Measurements from ENCODE around the gene ARMC5.

- TF ChIP-seq CHD2 (IDR thresholded peaks at IDR 0.05; ENCODE audit: low read length, partially characterized antibody): no peak
- TF ChIP-seq CTCF (IDR thresholded peaks at IDR 0.05): no peak
- TF ChIP-seq POLR2A (IDR thresholded peaks at IDR 0.05; ENCODE audit: low read length): no peak
- TF ChIP-seq, protein P1, sequence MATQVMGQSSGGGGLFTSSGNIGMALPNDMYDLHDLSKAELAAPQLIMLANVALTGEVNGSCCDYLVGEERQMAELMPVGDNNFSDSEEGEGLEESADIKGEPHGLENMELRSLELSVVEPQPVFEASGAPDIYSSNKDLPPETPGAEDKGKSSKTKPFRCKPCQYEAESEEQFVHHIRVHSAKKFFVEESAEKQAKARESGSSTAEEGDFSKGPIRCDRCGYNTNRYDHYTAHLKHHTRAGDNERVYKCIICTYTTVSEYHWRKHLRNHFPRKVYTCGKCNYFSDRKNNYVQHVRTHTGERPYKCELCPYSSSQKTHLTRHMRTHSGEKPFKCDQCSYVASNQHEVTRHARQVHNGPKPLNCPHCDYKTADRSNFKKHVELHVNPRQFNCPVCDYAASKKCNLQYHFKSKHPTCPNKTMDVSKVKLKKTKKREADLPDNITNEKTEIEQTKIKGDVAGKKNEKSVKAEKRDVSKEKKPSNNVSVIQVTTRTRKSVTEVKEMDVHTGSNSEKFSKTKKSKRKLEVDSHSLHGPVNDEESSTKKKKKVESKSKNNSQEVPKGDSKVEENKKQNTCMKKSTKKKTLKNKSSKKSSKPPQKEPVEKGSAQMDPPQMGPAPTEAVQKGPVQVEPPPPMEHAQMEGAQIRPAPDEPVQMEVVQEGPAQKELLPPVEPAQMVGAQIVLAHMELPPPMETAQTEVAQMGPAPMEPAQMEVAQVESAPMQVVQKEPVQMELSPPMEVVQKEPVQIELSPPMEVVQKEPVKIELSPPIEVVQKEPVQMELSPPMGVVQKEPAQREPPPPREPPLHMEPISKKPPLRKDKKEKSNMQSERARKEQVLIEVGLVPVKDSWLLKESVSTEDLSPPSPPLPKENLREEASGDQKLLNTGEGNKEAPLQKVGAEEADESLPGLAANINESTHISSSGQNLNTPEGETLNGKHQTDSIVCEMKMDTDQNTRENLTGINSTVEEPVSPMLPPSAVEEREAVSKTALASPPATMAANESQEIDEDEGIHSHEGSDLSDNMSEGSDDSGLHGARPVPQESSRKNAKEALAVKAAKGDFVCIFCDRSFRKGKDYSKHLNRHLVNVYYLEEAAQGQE (IDR thresholded peaks at IDR 0.05): no peak
- TF ChIP-seq JUN (IDR thresholded peaks at IDR 0.05): no peak
- no peak for TF ChIP-seq MYC (IDR thresholded peaks at IDR 0.05; ENCODE audit: borderline replicate concordance, low read length)
- TF ChIP-seq EP300 (IDR thresholded peaks at IDR 0.05): no peak
- TF ChIP-seq HOXB13 (CRISPR knock-in tag; IDR thresholded peaks at IDR 0.05; ENCODE audit: low read depth): no peak
- no peak for TF ChIP-seq CBX8 (IDR thresholded peaks at IDR 0.05)
- TF ChIP-seq GATA3 (IDR thresholded peaks at IDR 0.05; ENCODE audit: borderline replicate concordance): no peak
- no peak for TF ChIP-seq SMC3 (IDR thresholded peaks at IDR 0.05)
- TF ChIP-seq, protein P2, sequence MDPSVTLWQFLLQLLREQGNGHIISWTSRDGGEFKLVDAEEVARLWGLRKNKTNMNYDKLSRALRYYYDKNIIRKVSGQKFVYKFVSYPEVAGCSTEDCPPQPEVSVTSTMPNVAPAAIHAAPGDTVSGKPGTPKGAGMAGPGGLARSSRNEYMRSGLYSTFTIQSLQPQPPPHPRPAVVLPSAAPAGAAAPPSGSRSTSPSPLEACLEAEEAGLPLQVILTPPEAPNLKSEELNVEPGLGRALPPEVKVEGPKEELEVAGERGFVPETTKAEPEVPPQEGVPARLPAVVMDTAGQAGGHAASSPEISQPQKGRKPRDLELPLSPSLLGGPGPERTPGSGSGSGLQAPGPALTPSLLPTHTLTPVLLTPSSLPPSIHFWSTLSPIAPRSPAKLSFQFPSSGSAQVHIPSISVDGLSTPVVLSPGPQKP (IDR thresholded peaks at IDR 0.05; ENCODE audit: low read depth, low read length): no peak
- TF ChIP-seq NFE2L2 (conservative IDR thresholded peaks at IDR 0.05; ENCODE audit: low read length): no peak
Measured at GRCh38 chr16:31436221-31437045, 22.9 kb upstream of the ARMC5 start.

All from A549 (cell line).